CD4-positive, alpha-beta T cell treated with Interleukin-10 for 1 hour (primary cell): ENCODE data around the gene CEBPE.

Source experiments
- DNase-seq: peaks from one replicate; pipeline ENCODE4 v3.0.0-alpha.2; 2020

Gene CEBPE

GRCh38 chr14:23101213-23101970 is 17.7 kb downstream of the CEBPE start:
- no peak for DNase-seq

- no peak for DNase-seq
Measured at GRCh38 chr14:23099212-23099861, 19.7 kb downstream of the CEBPE start.

- no peak for DNase-seq
Measured at GRCh38 chr14:23097786-23098185, 21.3 kb downstream of the CEBPE start.

- peak; percentile 100 for DNase-seq
Measured at GRCh38 chr14:23095196-23096108, 23.6 kb downstream of the CEBPE start, which contains the start of gene C14orf119. Gene C14orf119, plus strand, starts transcription at chr14:23095505. Its CDS starts 2,154 bp downstream, at chr14:23097659.

- peak; percentile 83 for DNase-seq
Measured at GRCh38 chr14:23094666-23095195, 24.3 kb downstream of the CEBPE start, which contains the start of gene ACIN1. Gene ACIN1, minus strand, starts transcription at chr14:23095136. Its CDS starts 24 bp downstream, at chr14:23095112.

- DNase-seq, result no peak
Measured at GRCh38 chr14:23093991-23094665, 24.9 kb downstream of the CEBPE start.

- no peak for DNase-seq
Measured at GRCh38 chr14:23093526-23093925, 25.5 kb downstream of the CEBPE start.

- no peak for DNase-seq
Measured at GRCh38 chr14:23093104-23093503, 26.0 kb downstream of the CEBPE start.

GRCh38 chr14:23091294-23092225 is 27.5 kb downstream of the CEBPE start:
- no peak for DNase-seq

- DNase-seq, result no peak
Measured at GRCh38 chr14:23090254-23090636, 28.8 kb downstream of the CEBPE start.

- no peak for DNase-seq
Measured at GRCh38 chr14:23089498-23090253, 29.4 kb downstream of the CEBPE start.

GRCh38 chr14:23086565-23086964 is 32.5 kb downstream of the CEBPE start:
- no peak for DNase-seq

- no peak for DNase-seq
Measured at GRCh38 chr14:23085458-23085857, 33.6 kb downstream of the CEBPE start.

- DNase-seq, result no peak
Measured at GRCh38 chr14:23080474-23080873, 38.6 kb downstream of the CEBPE start.

GRCh38 chr14:23079716-23080115 is 39.3 kb downstream of the CEBPE start:
- no peak for DNase-seq

GRCh38 chr14:23078692-23079116 is 40.4 kb downstream of the CEBPE start:
- no peak for DNase-seq

- no peak for DNase-seq
Measured at GRCh38 chr14:23077962-23078361, 41.1 kb downstream of the CEBPE start.

GRCh38 chr14:23076785-23077408 is 42.2 kb downstream of the CEBPE start:
- peak; percentile 61 for DNase-seq

- no peak for DNase-seq
Measured at GRCh38 chr14:23074906-23075305, 44.1 kb downstream of the CEBPE start.
